Muscle of arm (tissue), 12 donors: Measurements from ENCODE around the gene CDH12. TPM values are rescaled to one million over a fixed set of nuclear protein-coding genes. Genes with fewer than 3 reads are reported as not detected.
A peak's percentile ranks its signal among the peaks of the same experiment; 100 is the strongest.
"Not testable (repeated sequence)": the region's sequence is repeated elsewhere in the genome, so short reads cannot be mapped to it uniquely, and the experiment has no call there.

Experiments used
- DNase-seq: peaks from one replicate; pipeline ENCODE4 v3.0.0-alpha.2; 2013
- polyA plus RNA-seq, 12 donors: library from polyadenylated mRNA; unstranded; fragments of 120-200 nt; gene quantifications; one replicate each; pipeline ENCODE4 v1.2.1, GENCODE V29; 2013; ENCODE audit not compliant: insufficient read length in 12 of 12

The CDH12 gene
- polyA plus RNA-seq, 12 donors = 0.84 to 4.3 (median 1.8) TPM; not detected in 2

DNA sequence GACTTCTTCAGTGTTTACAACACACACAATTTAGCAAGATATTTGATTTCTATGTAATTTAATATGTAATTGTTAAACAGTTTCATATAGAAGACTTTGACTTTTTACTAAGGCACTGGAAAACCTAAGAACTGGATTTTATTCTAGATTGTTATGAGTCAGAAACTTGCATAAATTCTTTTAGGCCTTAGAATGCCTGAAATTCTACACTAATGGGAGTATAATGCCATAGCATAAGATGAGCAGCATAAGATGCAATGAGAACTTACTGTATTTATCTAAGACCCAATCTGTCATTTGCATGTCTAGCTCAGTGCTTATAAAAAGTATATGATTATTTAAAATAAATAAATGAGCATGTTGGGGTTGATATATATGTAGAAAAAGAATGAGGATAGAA lies 285.2 kb downstream of the CDH12 start:
- DNase-seq = no peak

DNA sequence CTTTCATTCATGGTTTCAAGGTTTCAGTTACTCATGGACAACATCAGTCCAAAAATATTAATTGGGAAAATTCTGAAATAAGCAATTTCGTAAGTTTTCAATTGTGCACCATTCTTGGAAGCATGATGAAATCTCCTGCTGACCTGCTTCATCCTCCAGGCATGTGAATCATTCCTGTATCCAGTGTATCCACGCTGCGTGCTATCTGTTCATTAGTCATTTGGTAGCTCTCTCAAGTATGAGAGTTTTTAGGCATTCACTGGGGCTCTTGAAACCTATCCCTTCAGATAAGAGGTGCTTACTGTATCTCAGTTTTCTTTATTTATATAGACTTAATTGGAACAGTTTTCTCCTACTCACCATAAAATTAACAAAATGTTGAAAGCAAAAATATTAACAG lies 293.0 kb downstream of the CDH12 start:
- no peak for DNase-seq

DNA sequence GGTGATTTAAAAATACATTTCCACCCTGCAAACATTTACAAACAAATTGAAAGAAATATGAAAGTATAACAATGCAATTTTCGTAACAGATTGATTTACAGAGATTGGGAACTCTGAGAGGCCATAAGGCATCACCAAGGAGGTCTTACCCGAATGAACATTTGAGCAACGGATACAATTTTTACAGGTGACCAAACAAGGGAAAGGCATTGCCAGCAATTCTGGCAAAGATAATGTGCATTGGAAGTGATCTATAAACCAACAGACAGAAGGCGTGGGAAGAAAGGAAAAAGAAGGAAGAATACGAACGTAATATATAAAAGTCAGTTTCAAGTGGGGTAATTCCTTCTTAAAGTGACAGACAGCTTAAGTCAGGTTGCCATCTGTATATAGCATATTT lies 295.9 kb downstream of the CDH12 start:
- no peak for DNase-seq

DNA sequence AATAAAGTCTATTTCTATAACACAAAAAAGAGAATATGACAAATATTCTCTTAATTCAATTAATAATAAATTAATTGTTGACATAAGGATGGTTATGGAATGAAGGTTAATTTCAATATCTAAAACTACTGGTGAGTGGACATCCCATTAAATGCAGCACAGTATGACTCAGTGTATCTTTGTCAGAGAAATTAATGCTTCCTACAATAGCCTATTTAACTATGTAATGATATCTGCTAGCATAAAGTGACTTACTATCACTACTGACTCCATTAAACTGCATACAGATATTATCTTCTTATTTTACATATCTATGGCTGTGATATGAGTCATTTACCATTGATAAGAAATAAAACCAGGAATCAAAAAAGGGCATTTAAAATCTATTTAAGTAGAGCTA lies 298.7 kb downstream of the CDH12 start:
- DNase-seq = no peak

DNA sequence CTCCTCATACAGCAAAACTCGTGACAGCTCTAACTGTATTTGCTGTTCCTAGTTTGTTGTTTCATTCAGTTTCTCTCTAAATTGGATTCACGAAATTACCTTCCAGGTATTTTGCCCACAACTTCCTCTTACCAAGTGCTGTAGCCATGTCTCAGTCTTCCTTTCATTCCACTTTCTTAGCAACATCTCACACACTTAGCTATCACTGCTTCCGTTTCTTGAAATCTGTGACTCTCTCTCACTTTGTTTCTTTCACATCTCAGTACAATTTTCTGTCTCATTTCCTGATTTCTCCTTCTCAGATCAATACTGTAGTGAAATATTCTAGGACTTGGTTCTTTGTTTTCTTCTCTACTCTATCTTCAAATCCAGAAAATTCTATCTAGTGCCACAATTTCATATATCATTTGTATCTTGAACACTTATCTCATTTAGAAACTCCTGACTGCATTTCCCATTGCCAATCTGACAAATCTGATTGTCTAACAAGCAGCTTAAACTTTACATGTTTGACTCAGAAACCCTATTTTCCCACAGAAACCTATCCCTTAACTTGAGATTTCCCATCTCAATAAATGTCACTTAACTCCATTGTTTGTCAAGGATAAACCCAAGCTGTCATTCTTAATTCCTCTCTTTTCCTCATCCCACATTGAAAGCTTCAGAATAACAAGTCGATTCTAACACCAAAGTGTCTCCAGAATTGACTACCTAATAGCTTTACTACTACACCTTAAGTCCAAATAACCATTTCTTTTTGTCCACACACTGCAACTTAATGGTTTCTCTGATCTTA lies 303.1 kb downstream of the CDH12 start:
- no peak for DNase-seq

DNA sequence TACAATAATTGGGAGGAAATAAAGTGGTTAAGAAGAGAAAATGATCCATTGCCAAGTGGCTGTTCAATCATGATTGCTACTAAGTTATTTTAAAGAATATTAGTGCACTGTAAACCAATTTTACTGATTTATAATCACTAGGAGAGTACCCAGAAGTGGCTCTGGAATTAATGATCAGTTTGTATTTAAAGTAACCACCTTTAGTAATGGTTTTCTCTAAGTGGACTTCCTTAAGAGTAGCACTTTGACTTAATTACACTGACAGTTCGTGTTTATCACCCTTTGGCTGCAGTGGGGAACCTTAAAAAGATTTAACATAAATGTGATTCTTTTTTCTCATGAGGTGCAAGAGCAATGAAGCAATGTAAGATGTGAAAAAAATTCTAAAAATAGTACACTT lies 310.8 kb downstream of the CDH12 start:
- no peak for DNase-seq

DNA sequence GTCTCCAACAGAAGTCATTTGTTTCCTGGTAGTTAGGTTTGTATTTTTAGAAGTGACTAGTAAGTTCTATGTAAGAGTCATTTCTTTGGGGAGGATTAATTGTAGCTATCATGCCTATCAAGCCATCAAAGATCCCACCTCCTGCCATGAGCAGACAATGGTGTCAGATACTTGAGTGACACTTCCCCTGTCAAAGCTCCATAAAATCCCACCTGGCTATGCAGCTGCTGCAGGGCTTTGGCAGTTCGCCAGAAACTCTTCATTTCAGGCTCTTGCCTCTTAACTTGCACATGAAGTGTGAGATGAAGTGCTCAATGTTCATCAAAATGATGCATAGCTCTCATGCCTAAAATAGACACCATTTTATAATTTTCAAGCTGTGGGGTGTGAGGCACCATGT lies 312.1 kb downstream of the CDH12 start:
- peak; percentile 1 for DNase-seq

DNA sequence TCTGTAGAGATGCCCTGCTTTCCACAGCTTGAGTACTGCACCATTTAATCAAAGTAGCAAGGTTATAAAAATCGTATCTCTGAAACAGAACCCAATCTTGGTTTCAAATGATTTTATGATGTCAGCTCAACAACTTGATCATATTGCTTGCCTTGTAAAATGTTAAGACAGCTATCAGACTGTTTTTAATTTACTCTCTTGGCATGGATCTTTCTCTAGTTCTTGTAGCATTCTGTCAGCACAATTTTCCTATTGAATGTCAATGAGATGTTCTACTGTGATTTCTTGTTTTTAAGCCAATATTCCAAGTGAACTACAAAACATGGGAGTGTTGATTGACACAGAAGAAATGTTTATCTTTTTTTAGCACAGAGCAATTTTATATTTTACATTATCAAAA lies 313.4 kb downstream of the CDH12 start:
- no peak for DNase-seq

DNA sequence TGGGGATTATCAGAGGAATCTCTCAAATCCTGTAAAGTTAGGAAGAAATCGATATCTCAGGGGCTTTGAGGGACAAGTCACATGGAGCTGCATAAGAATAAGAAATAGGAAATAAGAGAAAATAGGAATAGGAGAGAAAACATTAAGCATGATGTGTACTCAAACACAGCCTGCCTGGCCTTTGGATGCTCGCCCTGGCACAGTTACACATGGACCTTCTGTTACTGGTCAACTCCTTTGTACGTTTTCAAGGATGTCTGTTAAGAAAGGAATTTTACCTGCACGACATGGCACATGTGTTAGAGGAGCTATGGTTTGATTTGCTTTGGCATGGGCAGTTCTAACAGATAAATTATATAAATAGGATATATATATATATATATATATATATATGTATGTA lies 321.2 kb downstream of the CDH12 start:
- DNase-seq = no peak

DNA sequence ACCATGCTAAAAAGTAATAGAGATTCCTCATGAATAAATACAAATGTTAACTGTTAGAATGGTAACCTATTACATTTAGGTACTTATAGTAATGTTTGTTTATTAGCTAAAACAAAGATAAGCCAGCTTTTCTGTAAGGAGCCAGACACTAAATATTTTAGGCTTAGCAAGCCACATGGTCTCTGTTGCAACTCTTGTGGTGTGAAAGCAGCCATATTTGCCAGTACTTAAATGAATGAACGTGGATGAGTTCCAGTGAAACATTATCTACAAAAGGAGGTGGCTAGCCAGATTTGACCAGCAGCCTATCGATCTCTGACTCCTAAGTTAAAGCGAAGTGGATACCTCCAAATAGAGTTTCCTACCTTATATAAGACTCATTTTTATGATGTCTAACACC lies 331.6 kb downstream of the CDH12 start:
- DNase-seq = no peak

DNA sequence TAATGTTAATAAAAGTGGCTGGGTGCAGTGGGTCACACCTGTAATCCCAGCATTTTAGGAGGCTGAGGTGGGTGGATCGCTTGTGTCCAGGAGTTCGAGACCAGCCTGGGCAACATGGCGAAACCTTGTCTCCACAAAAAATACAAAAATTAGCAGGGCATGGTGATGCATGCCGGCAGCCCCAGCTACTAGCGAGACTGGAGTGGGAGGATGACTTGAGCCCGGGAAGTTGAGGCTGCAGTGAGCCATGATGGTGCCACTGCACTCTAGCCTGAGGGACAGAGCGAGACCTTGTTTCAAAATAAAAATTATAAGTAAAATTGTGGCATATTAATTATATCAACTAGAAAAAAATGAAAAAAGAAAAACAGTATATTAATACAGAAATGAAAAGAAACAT lies 336.6 kb downstream of the CDH12 start:
- DNase-seq = not testable (repeated sequence)

DNA sequence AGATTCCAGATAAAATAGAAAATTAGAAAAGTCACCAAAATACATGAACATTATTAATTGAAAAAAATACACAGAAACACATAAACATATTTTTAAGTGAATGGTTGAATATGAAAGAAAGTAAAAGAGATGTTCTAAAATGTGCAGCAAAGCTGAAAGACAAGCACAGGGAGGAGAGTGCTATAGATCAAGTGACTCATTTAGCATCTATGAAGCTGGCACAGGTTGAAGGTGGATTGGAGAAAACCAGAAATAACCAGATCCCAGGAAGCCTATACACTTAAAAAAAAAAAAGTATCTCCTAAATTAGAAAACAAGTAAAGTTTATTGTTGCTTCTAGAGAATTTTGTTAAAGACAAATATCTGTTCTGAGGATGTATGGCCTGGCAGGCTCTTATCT lies 338.9 kb downstream of the CDH12 start:
- DNase-seq = no peak

DNA sequence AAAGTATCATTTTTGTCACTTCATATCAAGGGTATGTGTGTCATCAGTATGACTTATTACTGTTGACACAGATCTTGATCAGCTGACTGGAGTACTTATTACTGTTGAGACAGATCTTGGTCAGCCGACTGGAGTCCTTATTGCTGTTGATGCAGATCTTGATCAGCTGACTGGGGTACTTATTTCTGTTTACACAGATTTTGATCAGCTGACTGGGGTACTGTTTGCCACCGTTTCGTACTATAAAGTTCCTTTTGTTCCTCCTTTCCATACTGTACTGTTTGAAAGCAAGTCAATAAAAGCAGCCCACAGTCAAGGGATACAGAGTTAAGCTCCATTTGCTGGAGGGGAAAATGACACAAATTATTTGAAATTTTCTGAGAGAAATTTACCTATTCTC lies 347.3 kb downstream of the CDH12 start:
- DNase-seq = no peak

DNA sequence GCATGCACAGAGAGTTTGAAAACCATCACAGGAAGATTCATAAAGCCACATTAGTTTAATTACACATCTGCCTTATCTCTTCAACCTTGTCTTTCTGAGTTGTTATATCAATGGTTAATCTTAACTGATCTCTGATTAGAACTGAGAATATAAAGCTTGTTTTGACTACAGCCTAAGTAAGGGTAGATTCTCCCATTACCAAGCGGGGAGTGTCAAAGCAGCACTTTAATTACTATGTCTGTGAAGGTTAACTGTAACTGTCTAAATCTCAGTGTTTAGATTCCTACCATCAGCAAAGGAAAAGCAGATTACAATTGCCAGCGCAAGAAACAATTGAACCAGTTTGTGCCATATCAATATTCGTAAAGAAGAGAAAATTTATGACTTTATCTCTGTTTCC lies 348.7 kb downstream of the CDH12 start:
- no peak for DNase-seq

DNA sequence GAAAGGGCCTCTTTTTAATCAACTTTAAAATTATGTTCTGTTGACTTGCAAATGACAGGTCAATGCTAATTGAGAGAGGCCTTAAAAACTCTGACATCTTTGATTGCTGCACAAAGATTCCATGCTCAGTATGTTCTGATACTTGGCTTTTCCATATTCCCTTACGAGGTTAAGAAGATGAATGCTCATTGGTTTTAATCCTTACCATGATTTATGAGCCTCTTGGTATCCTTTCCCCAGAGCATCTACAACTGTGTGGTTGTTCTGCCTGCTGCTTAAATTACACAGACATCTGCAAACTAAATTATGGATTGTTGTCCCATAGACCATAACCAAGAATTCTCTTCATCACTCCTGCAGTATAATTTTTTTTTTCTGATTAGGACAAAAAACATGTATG lies 352.6 kb downstream of the CDH12 start:
- no peak for DNase-seq

DNA sequence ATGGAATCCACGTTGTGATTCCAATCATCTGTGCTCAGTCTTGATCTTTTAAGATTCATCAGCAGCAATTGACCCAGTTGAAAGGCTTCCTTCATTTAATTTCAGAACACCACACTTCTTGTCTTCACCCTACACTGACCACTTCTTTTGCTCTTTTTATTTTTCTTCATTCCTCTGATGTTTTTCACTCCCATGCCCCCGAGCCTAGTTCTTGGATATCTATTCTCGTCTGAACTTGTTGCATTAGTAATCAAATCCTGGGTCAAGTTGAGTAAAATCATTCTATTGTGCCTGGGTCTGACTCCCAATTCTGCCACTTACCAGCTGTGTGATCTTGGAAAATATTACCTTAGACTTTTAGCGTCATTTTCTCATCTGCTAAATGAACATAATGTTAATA lies 356.5 kb downstream of the CDH12 start:
- DNase-seq = no peak

DNA sequence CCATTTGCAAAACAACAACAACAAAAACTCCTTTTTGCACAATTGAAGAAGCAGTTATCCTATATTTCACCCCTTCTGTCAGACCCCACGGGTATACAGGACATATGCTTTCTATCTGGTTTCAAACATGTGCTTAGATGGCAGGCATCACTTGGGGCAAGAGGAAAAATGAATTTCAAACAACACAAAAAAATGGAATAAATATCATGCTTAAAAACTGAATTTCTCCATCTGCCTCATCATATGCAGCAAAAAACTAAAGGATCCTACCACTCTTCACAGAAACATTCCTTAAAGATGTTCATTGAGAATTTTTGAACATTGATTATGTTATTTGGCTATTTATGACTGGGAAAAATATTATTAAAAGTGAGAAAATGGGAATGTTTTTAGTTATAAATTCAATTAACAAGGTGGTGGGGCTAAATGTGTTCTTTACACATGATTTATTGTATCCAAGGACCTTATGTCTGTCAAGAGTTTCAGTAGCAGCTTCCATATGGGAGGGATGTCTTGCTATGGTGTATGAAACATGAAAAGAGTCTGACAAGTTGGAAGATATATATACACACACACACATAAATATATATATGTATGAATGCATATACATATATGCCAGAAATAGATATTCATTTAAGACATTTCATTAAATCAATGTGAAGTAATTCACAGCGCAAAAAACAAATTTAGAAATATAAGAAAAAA lies 358.0 kb downstream of the CDH12 start:
- no peak for DNase-seq

DNA sequence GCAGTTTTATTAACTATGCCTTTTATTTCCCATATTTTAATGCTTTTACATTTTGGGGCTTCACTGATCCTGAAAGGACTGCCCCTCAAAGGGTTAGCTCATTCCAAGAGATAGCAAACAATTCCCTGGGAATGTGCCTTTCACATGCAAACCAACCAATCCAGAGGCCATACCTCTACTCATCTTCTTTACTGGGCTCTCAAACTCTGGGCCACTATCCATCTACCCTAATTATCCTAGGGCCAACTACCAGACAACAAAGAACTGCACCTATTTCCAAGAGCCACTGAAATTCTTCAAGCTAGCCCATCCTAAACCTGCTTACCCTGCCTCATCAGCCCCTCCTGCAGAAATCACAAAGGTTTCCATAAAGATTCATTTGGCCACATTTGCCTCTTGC lies 364.7 kb downstream of the CDH12 start:
- DNase-seq = no peak

DNA sequence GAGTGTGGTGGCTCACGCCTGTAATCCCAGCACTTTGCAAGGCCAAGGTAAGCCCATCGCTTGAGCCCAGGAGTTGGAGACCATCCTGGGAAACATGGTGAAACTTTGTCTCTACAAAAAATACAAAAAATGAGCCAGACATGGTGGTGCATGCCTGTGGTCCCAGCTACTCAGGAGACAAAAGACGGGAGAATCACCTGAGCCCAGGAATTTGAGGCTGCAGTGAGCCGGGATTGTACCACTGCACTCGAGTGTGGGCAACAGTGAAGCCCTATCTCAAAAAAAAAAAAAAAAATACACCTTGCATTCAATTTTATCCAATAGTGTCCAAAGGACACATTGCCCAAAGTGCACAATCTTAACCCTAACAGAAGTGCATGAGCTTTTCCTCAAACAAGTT lies 372.8 kb downstream of the CDH12 start:
- no peak for DNase-seq

DNA sequence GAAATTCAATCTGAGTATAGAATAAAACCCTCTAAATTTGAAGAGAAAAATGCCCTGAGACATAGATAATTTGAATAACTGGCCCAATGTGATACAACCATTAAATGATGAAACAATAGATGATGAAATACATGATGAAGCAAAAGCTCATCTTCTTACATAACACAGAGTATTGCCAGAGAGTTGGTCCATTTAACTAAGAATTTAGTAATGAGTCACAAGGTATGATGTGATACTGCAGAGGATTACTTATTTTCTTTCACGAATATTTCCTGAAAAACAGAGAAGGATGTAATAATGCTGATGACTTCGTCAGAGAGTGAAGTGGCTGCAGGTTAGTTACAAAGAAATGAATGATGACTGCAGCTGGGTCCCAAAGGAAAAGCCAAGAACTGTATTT lies 379.3 kb downstream of the CDH12 start:
- no peak for DNase-seq

DNA sequence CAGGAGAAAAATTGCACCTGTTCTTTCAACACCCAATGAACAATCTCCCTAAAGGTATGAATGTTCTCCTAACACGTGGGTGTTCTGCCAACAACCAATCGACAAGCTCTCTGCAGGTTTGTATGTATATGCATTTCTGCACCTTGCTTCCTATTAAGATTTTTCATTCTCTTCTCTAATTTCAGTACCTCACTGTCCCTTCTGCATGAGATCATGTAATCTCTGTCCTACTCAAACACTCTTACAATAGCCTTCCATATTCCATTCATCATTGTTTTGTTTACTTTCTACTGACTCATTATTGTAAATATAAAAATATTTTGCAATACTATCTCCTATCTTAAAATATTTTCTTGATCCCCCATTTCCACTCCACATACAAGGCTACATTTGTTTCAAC lies 382.0 kb downstream of the CDH12 start:
- DNase-seq = no peak

DNA sequence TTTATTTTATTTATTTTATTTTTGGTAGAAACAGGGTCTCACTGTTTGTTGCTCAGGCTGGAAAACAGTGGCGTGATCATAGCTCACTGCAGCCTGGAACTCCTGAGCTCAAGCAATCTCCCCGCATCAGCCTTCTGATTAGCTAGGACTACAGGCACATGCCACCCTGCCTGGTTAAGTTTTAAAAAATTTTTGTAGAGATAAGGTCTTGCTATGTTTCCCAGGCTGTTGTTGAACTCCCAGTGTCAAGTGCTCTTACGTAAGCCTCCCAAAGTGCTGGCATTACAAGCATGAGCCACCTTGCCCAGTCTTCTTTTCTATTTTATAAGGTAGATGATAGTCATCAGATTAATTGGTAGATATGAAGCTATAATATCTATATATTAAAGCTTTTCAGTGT lies 382.7 kb downstream of the CDH12 start:
- DNase-seq = no peak

DNA sequence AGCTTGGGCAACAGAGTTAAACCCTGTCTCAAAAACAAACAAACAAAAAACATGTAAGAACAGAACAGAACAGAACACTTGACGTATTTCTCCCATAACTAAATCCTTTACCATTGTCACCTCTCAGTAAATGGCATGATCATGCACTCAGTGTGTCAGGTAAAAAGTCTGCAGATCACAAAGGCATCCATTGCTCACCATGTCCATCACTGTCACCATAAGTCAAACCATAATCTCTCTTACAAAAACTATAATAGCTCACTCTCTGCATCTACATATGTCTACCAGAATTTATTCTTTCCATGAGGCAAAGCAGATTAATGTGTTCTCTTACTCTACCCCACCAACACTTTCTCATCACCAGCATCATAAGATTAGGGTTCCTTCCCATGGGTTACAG lies 387.5 kb downstream of the CDH12 start:
- DNase-seq = no peak

DNA sequence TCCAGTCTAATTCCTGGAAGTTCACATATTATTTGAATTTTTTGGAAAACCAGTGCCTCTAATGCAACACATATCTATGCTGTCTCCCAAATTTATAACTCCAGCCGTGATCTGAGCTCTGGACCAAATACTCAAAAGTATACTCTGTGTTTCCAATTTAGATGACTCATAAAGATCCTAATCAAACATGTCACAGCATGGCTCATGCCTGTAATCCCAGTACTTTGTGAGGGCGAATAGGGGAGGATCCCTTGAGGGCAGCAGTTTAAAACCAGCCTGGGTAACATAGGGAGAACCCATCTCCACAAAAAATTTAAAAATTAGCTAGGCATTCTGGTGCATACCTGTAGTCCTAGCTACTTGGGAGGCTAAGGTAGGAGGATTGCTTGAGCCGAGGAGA lies 388.0 kb downstream of the CDH12 start:
- DNase-seq = no peak
